Globus pallidus (tissue), 1 donor: ENCODE results near the gene NDUFB8.

ENCODE experiments used
- DNase-seq: peaks from one replicate; pipeline ENCODE4 v3.0.0-alpha.2; 2015; ENCODE audit warnings: low spot score

NDUFB8 gene

DNA sequence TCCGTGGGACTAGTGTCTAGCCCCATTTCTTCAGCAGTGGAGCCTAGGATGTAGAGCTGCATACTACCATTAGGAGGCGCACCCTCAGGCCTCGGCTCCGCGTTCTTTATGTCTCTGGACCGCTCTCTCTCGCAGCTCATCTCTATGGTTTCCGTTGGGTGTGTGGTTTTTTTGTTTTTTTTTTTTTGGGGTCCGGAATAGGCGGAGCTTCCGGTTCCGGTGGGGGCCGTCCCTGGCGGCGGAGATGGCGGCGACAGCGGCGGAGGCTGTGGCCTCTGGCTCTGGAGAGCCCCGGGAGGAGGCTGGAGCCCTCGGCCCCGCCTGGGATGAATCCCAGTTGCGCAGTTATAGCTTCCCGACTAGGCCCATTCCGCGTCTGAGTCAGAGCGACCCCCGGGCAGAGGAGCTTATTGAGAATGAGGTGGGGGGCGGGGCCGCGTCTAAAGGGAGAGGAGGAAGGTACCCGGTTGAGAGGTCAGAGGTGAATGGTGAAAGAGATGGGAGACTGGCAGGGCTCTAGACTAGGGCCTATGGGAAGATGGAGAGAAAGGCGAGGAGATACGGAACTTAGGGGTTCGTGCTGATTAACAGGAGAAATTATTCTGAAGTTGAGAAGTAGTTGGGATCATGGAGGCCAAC is 6.2 kb upstream of the NDUFB8 start, which contains the start of gene HIF1AN:
TSS of gene HIF1AN (plus strand) at position 229 of the 639 bp plus-strand sequence. CDS start at position 245, 16 bp downstream.
- peak; percentile 96 for DNase-seq

DNA sequence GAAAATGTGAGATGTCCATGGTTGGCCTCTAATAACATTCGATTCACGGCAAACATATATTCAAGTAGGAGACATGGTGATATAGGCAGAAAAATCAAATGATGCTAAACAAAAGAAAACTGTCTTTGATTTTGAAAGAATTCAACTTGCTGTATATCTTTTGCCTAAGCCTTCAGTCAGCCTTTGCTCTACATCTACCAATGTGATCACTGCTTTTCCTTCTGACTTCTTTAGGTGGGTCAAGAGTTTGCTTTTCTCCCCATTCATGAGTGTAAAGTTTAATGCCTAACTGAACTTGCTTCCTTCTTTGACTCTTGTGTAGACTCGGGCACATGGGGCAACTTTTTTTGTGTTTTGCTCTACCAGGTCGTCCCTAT is 5.7 kb upstream of the NDUFB8 start:
- no peak for DNase-seq

DNA sequence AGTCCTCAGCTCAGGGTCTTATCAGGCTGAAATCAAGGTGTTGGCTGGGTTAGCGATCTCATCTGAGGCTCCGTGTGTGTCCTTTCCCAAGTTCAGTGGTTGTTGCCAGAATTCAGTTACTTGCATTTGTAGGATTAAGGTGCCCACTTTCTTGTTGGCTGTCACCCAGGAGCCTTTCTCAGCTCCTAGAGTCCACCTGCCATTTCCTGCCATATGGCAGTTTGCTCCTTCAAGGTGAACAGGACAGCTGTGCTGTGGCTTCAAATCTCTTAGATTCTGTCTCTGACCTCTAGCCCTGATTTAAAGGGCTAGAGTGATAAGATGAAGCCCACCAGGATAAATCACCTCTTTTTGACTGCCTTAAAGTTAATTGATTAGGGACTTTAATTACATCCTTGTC is 5.1 kb upstream of the NDUFB8 start:
- DNase-seq, result no peak

DNA sequence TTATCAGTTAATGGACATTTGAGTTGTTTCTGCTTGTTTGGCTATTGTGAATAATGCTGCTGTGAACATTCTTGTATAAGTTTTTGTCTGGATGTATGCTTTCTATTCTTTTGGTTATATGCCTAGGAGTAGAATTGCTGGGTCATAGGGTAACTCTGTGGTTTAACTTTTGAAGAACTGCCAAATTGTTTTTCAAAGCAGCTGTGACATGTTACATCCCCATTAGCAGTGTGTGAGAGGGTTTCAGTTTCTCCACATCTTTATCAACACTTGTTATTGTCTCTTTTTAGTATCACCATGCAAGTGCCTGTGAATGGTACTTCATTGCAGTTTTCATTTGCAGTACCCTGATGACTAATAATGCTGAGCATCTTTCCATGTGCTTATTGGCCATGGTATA is 2.1 kb upstream of the NDUFB8 start:
- DNase-seq, result no peak

DNA sequence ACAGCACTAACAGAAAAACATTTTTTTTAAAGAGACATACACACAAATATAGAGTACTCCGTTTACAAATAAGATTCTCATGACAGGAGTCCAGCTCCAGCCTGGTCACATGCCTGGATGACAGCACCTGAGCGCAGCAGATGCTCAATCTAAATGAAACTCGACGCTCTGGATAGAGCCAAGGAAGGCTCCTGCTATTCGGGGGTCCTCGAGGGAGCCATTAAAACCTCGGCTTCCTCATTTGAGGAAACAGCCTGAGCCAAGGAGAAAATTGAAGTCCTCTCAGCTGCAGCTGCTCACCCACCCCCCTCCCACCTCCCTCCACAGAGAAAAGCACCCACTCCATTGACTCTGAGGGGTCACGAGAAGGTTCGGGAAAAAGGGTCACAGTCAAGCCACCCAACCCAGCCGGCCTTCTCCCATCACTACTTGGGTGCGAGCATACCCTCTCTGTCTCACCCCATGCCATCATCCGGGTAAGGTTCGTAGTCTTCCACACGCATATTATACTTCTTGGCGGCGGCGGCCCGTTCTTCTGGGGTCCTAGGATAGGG is 673 bp downstream of the NDUFB8 start:
- no peak for DNase-seq

DNA sequence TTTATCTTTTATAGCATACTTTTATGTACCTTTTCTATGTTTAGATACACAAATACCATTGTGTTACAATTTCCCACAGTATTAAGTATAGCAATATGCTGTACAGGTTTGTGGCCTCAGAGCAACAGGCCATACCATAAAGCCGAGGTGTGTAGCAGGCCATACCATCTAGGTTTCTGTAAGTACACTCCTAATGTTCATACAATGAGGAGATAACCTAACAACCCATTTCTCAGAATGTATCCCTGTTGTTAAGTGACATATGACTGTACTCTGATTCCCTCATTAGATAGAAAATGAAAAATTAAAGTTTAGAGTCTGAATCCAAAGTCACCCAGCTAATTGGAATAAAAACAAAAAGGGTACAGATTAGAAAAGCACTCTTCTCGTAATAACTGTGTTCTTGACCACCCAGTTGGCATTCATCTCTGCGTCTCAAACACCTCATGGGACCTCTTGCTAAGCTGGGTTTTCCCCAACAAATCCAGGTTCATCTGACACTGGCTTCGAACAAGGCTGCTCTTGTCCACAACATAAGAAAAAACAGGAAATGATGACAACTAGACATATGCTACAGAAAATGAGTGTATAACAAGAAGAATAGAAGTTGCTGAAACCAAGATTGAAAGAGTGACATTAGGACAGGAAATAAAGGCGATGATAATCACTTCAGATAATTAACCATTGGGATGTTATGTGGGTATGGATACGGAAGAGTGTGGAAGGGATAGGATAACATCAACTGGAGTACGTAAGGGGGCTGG is 1.4 kb downstream of the NDUFB8 start:
- no peak for DNase-seq

DNA sequence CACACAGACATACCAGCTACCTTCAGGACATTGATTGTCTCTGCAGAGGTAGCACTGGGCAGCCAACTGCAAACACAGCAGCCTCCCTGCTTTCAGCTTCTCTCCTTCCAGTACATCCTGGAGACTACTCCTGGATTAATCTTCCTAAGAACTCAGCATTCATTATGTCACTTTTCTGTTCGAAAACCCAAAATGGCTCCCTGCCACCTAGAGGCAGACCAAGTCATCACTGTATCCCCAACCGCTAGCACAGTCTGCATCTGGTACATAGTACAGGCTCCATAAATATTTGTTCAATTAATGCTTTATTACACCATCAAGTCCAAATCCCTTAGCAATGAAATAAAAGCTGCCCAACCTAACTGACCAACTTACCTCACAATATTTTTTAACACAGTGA is 5.0 kb downstream of the NDUFB8 start:
- DNase-seq, result no peak

DNA sequence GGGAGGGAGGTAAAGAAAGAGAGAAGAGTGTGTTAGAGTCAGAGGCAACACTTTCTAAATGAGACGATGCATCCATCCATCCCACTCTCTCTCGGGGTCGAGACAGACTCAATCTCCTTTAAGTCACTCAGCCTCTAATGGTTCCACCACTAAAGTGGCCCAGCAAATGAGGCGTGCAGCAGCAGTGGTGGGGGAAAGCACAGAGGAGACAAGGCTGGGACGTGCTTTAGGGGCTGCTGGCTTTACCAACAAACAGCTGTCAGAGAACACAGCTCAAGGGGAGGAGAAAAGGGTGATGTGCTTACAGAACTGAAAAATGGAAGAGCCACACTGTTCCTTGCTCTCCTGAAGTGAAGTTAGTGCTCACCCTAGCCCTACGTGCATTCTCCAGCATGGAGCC is 5.5 kb downstream of the NDUFB8 start:
- DNase-seq, result no peak

DNA sequence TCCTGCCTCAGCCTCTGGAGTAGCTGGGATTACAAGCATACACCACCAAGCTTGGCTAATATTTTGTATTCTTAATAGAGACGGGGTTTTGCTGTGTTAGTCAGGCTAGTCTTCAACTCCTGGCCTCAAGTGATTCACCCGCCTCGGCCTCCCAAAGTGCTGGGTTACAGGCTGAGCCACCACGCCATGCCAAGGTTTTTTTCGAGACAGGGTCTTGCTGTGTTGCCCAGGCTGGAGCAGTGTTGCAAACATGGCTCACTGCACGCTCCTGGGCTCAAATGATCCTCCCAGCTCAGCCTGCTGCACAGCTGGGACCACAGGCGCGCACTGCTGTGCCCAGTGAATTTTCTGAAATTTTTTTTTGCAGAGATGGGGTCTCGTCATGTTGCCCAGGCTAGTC is 6.7 kb downstream of the NDUFB8 start:
- no peak for DNase-seq

DNA sequence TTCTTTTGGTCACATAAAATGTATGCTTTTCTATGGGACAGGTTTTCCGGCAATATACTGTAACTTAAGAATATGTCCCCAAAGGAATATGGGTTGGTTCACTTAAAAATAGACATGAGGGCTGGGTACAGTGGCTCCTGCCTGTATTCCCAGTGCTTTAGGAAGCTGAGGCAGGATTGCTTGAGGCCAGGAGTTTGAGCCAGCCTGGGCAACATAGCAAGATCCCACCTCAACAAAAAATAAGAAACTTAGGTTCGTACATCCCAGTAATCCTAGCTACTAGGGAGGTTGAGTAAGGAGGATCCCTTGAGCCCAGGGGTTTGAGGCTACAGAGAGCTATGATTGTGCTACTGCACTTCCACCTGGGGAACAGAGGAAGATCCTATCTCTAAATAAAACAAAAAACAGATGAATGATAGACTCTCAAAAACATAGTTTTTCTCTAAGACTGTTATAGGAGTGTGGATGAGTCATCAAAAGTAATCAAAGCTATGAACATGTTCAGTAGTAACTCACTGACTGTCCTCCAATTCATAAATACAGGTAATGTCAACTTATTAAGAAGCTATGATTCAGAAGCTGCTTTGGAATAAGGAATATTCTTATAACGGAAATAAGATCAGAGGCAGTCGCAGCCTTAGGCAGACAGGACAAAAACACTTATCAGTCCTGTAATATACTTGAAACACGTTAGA is 7.4 kb downstream of the NDUFB8 start:
- no peak for DNase-seq

DNA sequence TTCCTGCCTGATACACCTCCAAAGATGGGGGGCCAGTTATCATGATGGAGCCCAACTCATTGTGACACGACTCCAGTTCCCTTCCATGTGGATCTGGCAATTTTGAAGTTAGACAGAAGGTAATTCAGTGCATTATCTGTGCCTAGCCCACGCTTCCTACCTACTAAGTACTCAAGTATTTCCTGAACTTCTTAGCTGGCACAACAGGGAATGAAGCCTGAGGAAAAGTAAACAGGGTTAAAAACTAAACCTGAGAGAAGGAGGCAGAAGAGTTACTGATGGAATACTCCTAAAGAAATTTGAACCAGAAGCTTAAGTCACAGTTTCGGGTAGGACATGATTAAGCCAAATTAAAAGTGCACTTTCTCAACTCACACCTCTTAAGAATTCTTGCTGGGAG is 8.9 kb downstream of the NDUFB8 start:
- DNase-seq, result no peak

DNA sequence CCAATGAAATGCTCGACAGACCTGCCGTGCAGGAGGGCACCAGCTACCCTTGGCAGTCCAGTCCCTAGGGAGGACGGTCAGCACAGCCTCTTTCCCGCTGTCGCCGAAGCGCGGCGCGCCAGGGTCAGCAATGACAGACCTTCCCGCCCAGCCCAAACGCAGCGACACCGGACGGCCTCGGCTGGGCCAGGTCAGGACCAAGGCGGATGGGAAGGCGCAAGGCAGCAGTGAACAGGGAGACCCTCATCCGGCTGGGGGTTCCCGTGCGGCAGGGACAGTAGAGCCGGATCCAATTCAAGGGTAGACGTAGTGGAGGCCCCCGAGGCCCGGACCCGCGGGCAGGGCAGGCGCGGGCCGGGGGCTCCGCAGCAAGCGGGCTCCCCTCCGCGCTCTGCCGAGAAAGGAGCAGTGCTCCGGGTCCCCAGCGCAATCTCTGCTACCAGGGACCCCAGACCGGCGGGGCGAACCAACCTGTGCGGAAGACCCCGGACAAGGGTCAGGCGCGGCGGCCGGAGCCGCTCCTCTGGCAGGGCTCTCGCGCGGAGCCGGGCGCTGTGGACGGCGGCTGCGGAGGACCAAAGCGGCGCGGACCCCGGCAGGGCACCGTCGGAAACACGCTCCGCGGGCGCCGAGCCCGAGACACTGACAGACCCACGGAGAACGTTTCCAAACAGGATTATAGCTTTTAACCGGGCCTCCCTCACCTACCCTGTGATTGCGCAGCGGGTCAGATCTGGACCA is 10.2 kb downstream of the NDUFB8 start, which contains the start of gene SEC31B:
TSS of gene SEC31B (minus strand) at position 551 of the 741 bp plus-strand sequence. CDS start 2,909 bp downstream, outside the sequence.
- no peak for DNase-seq

DNA sequence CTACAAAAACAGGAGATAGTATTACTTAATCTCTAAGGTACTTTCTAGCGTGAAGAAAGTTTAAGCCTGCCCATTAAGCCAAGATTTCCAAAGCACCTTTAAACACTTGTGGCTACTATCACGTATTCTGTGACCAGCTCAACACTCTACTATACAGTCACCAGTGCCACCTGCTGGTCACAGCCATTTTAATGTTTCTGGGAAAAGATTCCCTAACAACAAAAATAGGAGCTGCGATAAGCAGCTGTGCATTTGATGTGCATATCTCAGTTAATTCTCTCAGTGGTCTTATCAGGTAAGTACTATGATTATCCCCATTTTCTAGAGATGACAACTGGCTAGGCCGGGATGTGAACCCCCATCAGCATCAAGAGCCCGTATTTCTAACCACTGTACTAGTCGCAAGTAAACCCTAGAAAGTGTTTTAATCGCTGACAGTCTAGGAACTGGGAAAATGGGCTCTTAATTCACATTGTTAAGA is 10.9 kb downstream of the NDUFB8 start:
- peak; percentile 63 for DNase-seq

DNA sequence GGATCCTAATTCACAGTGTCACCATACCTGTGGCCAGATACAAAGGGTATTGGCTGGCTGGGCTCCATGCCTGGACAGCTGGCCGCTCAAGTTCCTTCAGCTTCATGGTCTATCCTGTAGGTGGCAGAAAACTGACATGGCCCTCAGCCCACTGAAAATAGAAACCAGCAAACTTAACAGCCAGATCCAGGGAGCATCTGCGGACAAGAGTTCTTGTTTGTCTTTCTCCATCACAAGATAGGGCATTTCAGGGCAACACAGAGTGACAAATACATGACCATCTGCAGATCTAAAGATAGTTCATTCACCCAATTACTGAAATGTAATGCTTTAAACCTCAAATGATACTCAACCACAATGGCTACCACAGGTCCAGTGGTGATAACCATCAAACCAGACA is 12.8 kb downstream of the NDUFB8 start:
- DNase-seq, result no peak

DNA sequence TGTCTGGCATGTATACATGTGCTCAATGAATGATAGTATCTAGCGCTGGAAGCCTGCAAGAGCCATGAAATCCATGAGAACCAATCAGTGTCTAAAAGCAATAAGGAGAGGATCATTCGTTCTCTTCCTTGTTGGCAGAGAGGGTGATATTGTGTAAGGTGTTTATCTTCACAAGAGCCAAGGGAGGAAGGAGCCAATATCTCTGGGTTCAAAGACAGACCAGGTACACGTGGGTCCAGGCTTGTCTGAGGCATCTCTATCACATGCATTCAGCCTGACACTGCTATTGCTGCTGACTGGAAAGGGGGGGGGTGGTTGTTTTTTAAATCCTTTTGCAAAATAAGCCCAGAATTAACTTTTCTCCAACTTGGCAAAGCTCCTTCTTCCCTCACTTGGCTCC is 14.1 kb downstream of the NDUFB8 start:
- DNase-seq, result no peak

DNA sequence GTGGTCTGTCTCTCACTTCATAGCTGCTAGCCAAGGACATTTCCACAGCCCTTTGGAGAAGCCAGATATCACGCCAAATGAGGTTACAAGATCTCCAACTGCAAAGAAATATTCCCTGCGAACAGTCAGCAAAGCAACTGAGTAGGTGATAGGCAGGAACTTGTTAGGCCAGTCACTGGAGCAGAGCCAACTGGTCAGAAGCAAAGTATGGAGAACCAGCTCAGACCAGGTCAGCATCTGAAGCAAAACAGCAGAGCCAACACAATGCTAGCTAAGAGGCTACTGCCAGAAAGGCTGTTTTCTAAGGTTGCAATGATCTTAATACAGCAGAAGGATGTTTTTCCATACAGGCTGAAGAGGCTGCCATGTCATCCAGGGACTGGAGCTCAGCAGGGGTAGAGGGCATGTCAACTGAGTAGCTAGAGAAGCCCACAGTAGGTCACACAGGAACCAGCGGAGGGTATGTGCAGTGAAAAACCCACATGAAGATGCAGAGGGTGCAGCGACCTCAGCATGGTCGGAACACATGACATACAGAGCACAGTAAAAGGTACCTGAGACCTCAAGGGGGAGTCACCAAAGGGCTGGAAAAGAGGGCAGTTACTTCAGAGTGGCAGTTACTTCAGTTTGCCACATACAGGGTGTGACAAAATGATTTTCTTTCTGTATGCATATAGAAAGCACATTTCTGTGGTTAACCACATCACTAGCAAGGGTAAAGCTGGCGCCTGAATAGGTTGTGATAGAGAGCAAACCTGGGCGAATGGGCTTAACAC is 18.9 kb downstream of the NDUFB8 start:
- no peak for DNase-seq

DNA sequence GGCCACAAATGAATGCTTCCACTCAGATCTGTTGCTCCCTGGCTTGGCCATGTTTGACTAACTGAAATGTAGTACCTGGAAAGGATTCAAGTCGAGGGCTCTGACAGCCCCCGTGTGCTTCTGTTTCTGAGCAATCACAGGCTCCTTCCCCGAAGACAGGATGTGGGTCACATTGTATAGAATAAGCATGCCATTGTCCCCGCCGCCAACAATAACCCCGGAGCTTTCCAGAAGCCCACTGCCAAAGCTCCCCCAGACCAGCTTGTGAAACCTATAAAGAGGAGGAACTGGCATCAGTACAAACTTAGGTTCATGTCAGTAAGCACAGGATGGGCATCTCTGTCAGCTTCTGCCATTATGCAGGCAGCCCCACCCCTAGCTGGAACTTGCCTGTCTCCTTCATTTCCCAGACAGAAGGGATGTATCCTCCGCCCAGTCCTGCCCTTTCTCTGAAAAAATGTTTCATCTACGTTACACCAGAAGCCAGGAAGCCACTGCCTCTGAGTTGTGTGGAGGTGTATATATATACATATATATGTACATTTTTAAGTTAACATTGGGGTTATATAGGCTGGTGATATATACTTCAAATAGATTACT is 20.3 kb downstream of the NDUFB8 start:
- no peak for DNase-seq

DNA sequence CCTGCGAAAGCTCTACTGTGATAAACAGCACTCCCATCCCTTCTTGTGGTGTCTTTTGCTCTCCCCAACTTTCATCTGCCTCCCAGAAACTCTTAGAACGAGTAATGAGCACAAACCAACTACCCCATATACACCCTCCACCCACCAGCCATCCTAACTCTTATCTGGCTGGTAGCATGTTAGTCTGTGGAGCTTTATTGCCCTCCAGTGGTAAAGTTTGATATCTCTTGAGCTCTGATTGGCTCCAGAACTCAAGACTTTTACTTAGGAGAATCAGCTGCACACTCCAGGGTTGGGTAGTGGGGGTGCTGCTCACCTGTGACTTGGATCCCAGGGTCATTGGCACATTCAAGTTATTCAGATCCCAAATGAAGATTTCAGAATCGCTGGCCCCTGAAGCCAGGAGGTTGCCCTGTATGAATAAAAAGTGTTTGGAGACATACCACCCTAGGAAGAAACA is 20.9 kb downstream of the NDUFB8 start:
- DNase-seq, result no peak

DNA sequence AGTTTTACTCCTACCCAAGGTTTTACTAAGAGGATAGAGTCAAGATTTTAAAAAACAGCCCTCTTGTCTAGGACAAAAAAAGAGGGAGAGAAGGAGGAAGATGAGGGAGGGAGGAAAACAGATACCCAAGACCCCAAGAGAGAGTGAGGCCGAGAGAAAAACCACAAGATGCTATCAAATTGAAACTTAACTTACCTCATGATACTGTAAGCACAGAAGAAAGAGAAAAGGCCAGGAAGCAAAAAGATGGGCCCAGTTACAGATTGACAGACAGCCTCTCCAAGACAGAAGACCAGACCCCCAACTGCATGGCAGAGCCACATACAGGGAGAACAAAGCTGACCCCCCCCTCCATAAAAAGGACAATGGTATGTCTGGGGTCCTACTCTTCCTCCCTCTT is 21.4 kb downstream of the NDUFB8 start:
- DNase-seq, result no peak

DNA sequence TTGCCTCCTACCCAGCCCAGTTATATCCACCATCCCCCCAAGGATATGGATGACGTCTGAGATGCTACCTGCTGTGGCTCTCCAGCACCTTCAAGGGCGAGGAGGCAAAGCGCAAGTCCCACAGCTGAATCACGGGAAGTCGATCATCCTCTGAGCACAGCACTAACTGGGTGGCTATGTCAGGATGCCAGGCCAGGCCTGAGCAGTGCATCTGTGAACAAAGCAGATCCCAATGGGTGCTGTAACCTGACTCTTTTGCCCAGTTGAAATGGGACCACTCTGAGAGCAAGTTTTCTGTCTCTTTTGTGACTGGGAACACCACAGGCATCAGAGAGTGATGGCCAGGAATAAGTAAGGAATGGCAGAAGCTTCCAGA is 22.3 kb downstream of the NDUFB8 start:
- no peak for DNase-seq
